ENCODE results near the gene RTN4R. TPM values are rescaled to one million over a fixed set of nuclear protein-coding genes. Genes with fewer than 3 reads are reported as not detected.
A peak's percentile ranks its signal among the peaks of the same experiment; 100 is the strongest.

Gene RTN4R
- total RNA-seq, 1 experiment from 2014 or later: 9.6 TPM

DNA sequence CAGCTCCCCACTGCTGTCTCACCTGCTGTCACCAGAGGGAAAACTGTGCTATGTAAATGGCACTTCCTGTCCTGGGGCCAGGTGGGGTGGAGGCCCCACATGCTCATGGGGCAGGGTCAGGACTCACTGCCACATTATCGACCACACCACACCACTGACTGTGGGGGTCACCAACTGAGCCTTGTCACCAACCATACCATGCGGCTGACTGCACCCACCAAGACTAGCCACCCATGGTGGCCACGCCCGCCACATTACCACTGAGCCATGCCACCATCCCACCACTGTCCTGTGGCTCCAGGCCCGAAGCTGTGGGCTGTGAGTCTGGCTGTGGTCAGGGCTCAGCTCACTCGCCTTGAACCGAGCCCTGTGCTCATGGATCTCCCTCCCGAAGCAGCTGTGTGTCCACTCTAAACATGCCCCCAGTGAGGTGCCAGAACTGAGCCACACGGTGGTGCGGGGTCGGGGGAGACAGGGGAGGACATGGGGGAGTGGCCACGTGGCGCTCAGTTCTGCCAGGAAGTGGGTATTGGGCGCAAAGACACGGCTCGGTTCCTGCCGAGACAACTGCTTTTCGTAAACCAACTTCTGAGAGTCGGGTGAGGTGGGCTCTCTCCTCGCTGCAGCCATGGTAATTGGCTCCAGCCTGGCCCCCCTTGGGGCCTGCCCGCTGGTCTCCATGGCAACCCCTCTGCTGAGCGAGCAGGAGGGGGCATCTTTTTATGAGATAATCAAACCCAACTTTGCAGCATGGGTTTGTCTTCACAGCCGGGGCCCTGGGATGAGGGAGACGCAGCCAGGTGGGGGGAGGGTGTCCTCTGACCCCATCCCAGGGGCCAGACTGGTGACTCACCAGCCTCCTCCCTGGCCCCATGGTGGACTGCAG is 23.2 kb downstream of the RTN4R start:
- no peaks in the 10 kb centered on the region for H3K27me3 ChIP-seq (replicated peaks; ENCODE audit: insufficient read depth, low read depth, low read length, poor library complexity)
- intact Hi-C loops (cut with micrococcal nuclease; ENCODE audit: unreplicated experiment): no loop called here
- H3K9me3 ChIP-seq (ENCODE audit: low read depth, low read length, poor library complexity, severe bottlenecking): no peaks in the 10 kb centered on the region
- ChIA-PET CTCF (no interaction called here), POLR2A (ENCODE audit: low non-redundant PET) (no interaction called here)
- H3K27ac ChIP-seq (ENCODE audit: low read depth, low read length, poor library complexity, severe bottlenecking): peak overlapping the region; percentile 62
- H3K4me1 ChIP-seq (ENCODE audit: insufficient read depth, low read length, poor library complexity, severe bottlenecking): peaks cover 36% of the 10 kb centered on the region
- H3K36me3 ChIP-seq (ENCODE audit: insufficient read depth, low read length, poor library complexity, severe bottlenecking): no peaks in the 10 kb centered on the region
- no peak for TF ChIP-seq EZH2 (IDR thresholded peaks at IDR 0.05; ENCODE audit: borderline replicate concordance, low read depth, low read length, poor library complexity, severe bottlenecking)
- TF ChIP-seq, protein P1, sequence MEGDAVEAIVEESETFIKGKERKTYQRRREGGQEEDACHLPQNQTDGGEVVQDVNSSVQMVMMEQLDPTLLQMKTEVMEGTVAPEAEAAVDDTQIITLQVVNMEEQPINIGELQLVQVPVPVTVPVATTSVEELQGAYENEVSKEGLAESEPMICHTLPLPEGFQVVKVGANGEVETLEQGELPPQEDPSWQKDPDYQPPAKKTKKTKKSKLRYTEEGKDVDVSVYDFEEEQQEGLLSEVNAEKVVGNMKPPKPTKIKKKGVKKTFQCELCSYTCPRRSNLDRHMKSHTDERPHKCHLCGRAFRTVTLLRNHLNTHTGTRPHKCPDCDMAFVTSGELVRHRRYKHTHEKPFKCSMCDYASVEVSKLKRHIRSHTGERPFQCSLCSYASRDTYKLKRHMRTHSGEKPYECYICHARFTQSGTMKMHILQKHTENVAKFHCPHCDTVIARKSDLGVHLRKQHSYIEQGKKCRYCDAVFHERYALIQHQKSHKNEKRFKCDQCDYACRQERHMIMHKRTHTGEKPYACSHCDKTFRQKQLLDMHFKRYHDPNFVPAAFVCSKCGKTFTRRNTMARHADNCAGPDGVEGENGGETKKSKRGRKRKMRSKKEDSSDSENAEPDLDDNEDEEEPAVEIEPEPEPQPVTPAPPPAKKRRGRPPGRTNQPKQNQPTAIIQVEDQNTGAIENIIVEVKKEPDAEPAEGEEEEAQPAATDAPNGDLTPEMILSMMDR (conservative IDR thresholded peaks at IDR 0.05; ENCODE audit: low read depth, low read length): no peak
- no TSS peak for BruUV-seq (replicated peaks)
- peak; percentile 64 for DNase-seq (ENCODE audit: low spot score)
- H3K4me3 ChIP-seq (ENCODE audit: low read depth, low read length, poor library complexity, severe bottlenecking): no peak overlapping the region

DNA sequence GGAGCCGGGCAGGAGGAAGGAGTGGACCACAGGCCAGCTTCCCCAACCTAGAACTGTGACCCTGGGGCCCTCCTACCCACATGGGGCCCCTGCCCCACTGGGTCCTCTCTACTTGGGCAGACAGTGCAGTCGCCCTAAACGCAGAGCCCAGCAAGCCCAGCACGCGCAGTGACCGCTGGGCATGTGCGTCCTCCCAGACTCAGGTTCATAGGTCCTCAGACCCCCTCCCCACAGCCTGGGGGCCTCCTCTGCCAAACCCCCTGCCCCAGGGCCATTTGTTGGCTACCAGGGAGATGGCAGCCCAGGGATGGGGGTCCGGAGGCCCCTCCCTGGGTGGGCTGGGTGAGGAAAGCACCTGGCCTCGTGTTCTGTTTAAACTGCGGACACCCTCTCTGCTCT is 23.9 kb downstream of the RTN4R start:
- intact Hi-C loops (cut with micrococcal nuclease; ENCODE audit: unreplicated experiment): no loop called here
- no peaks in the 10 kb centered on the region for H3K36me3 ChIP-seq (ENCODE audit: insufficient read depth, low read length, poor library complexity, severe bottlenecking)
- H3K27ac ChIP-seq (ENCODE audit: low read depth, low read length, poor library complexity, severe bottlenecking): peak overlapping the region; percentile 62
- H3K27me3 ChIP-seq (replicated peaks; ENCODE audit: insufficient read depth, low read depth, low read length, poor library complexity): no peaks in the 10 kb centered on the region
- H3K4me1 ChIP-seq (ENCODE audit: insufficient read depth, low read length, poor library complexity, severe bottlenecking): peaks cover 43% of the 10 kb centered on the region
- no peak overlapping the region for H3K4me3 ChIP-seq (ENCODE audit: low read depth, low read length, poor library complexity, severe bottlenecking)
- CTCF ChIA-PET: no interaction called here
- no peak for TF ChIP-seq EZH2 (IDR thresholded peaks at IDR 0.05; ENCODE audit: borderline replicate concordance, low read depth, low read length, poor library complexity, severe bottlenecking)
- TF ChIP-seq, protein P1 (conservative IDR thresholded peaks at IDR 0.05; ENCODE audit: low read depth, low read length): no peak
- DNase-seq (ENCODE audit: low spot score): no peak
- H3K9me3 ChIP-seq (ENCODE audit: low read depth, low read length, poor library complexity, severe bottlenecking): no peaks in the 10 kb centered on the region
- POLR2A ChIA-PET (ENCODE audit: low non-redundant PET): no interaction called here
- BruUV-seq (replicated peaks): no TSS peak

DNA sequence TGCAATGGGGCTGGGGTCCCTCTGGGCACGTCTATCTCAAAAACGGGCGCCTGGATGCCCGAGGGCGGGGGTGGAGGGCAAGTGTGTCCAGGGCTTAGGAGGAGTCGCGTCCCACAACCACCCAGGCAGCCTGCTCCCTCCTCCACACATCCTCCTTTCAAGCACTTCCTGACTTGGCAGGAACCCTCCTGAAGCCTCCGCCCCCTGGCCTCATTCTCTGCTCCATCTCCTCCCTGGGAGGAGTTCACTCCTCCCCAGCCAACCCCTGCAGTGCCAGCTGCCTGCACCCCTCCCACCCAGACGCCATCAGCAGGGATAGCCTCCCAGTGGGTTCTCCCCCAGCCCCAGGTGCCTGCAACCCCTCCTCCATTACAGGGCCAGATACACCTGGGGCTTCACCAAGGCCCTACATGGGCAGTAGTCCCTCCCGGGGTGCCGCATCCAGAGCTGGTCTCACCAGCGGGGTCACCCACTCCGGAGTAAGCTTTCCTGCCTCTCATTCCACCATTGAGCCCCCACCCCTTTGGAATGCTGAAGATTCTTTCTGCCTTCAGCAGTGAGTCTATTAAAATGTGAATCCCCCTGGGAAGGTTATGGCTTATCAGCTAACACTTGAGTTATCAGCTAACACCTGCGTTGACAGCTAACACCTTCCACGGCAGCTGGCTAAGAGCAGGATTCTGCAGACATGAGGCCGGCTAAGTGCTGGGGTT is 24.4 kb downstream of the RTN4R start:
- POLR2A ChIA-PET (ENCODE audit: low non-redundant PET): no interaction called here
- no peaks in the 10 kb centered on the region for H3K27me3 ChIP-seq (replicated peaks; ENCODE audit: insufficient read depth, low read depth, low read length, poor library complexity)
- H3K36me3 ChIP-seq (ENCODE audit: insufficient read depth, low read length, poor library complexity, severe bottlenecking): no peaks in the 10 kb centered on the region
- H3K27ac ChIP-seq (ENCODE audit: low read depth, low read length, poor library complexity, severe bottlenecking): peak overlapping the region; percentile 62
- H3K9me3 ChIP-seq (ENCODE audit: low read depth, low read length, poor library complexity, severe bottlenecking): no peaks in the 10 kb centered on the region
- no peak for TF ChIP-seq EZH2 (IDR thresholded peaks at IDR 0.05; ENCODE audit: borderline replicate concordance, low read depth, low read length, poor library complexity, severe bottlenecking)
- TF ChIP-seq, protein P1 (conservative IDR thresholded peaks at IDR 0.05; ENCODE audit: low read depth, low read length): no peak
- intact Hi-C loops (cut with micrococcal nuclease; ENCODE audit: unreplicated experiment): no loop called here
- peak; percentile 94 for DNase-seq (ENCODE audit: low spot score)
- H3K4me1 ChIP-seq (ENCODE audit: insufficient read depth, low read length, poor library complexity, severe bottlenecking): peaks cover 49% of the 10 kb centered on the region
- CTCF ChIA-PET: no interaction called here
- H3K4me3 ChIP-seq (ENCODE audit: low read depth, low read length, poor library complexity, severe bottlenecking): peak overlapping the region; percentile 29
- no TSS peak for BruUV-seq (replicated peaks)

All from A673 (cell line).